ENCODE results near the gene OR2F2.

OR2F2 gene

DNA sequence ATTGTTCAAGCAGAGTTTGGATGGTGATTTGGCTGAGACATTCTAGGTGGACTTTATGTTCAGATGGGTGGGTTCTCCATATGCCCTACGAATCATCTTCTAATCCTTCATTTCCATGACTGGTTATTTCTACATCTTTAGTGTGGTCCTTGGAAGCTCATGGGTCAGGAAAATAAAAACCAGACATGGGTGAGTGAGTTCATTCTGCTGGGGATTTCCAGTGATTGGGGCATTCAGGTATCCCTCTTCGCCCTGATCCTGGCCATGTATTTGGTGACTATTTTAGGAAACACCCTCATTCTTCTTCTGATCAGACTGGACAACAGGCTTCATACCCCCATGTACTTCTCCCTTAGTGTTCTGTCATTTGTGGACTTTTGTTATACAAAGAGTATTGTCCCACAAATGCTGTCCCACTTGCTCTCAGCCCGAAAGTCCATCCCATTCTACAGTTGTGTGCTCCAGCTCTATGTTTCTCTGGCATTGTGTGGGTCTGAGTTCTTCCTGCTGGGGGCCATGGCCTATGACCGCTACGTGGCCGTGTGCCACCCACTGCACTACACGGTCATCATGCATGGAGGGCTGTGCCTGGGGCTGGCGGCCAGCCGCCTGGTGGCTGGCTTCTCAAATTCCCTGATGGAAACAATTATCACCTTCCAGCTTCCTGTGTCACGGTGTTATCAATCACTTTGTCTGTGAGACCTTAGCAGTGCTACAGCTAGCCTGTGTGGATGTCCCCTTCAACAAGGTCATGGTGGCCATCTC is 45.9 kb downstream of the OR2F2 start:
- no peak for DNase-seq (ENCODE audit: low read depth)
- H3K4me3 ChIP-seq (ENCODE audit: control insufficient read depth, low read depth, low read length): no peak overlapping the region
- TF ChIP-seq, protein P1, sequence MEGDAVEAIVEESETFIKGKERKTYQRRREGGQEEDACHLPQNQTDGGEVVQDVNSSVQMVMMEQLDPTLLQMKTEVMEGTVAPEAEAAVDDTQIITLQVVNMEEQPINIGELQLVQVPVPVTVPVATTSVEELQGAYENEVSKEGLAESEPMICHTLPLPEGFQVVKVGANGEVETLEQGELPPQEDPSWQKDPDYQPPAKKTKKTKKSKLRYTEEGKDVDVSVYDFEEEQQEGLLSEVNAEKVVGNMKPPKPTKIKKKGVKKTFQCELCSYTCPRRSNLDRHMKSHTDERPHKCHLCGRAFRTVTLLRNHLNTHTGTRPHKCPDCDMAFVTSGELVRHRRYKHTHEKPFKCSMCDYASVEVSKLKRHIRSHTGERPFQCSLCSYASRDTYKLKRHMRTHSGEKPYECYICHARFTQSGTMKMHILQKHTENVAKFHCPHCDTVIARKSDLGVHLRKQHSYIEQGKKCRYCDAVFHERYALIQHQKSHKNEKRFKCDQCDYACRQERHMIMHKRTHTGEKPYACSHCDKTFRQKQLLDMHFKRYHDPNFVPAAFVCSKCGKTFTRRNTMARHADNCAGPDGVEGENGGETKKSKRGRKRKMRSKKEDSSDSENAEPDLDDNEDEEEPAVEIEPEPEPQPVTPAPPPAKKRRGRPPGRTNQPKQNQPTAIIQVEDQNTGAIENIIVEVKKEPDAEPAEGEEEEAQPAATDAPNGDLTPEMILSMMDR (IDR thresholded peaks at IDR 0.05; ENCODE audit: control insufficient read depth, insufficient read depth, low read depth, low read length, missing control alignments): no peak

DNA sequence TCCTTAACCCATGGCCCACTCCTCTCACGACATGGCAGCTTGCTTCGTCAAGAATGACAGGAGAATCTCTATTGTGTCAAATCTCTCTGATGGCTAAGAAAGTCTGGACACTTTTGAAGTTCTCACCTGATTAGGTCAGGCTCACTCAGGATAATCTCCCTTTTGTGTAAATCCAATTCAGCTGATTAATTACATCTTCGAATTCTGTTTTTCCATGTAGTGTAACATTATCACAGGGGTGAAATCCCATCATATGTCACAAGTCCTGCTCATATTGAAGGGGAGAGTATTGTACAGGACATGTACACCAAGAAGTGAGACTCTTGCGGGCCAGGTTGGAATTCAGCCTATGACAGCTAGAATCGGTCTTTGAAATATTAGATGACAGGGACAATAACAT is 48.9 kb downstream of the OR2F2 start:
- no peak for DNase-seq (ENCODE audit: low read depth)
- TF ChIP-seq, protein P1 (IDR thresholded peaks at IDR 0.05; ENCODE audit: control insufficient read depth, insufficient read depth, low read depth, low read length, missing control alignments): no peak
- H3K4me3 ChIP-seq (ENCODE audit: control insufficient read depth, low read depth, low read length): no peak overlapping the region

All from AG09309 (cell line).